Naive thymus-derived CD4-positive, alpha-beta T cell (primary cell): ENCODE data around the gene TMEM130. TPM values are rescaled to one million over a fixed set of nuclear protein-coding genes. Genes with fewer than 3 reads are reported as not detected.

Source experiments
- ATAC-seq: fragments of 150-1000 bp; cut with Tn5 transposase; 2 replicates; pipeline ENCODE4 v1.10.0; 2021; ENCODE audit warnings: mild to moderate bottlenecking, moderate library complexity
- CTCF ChIA-PET: fragments of 350-600 bp; sonication (Branson Sonifier 250); formaldehyde crosslinking; loops from one replicate; lab custom pipeline; 2021; ENCODE audit warnings: antibody characterized with exemption; lab: Charles Lee
- POLR2A ChIA-PET: fragments of 350-600 bp; sonication (Branson Sonifier 250); formaldehyde crosslinking; loops from one replicate; lab custom pipeline; 2021; ENCODE audit warnings: antibody characterized with exemption, inconsistent platforms; lab: Charles Lee
- DNase-seq, 9 donors: peaks; one replicate each; pipeline versions ENCODE4 v3.0.0 to v3.0.0-alpha.2; 2020 to 2022; ENCODE audit warnings: mixed read lengths in 1 of 9
- H3K27ac ChIP-seq: one replicate; pipeline ENCODE4 v1.7.0; 2013; ENCODE audit warnings: mild to moderate bottlenecking, low read depth, low read length, moderate library complexity
- H3K27me3 ChIP-seq, 2 donors: one replicate each; pipeline ENCODE4 v1.7.0; 2013; ENCODE audit warnings: low read length in 2 of 2, mild to moderate bottlenecking in 2 of 2, moderate library complexity in 2 of 2; ENCODE audit not compliant: control insufficient read depth in 2 of 2, insufficient read depth in 2 of 2
- H3K36me3 ChIP-seq, 3 experiments: 1 replicate in 2 of 3; 2 replicates in 1 of 3; pipeline ENCODE4 v1.7.0; 2013; ENCODE audit warnings: low read length in 3 of 3, mild to moderate bottlenecking in 3 of 3, moderate library complexity in 1 of 3; ENCODE audit not compliant: insufficient read depth in 3 of 3, control insufficient read depth in 2 of 3
- H3K4me1 ChIP-seq, 2 donors: one replicate each; pipeline ENCODE4 v1.7.0; 2013; ENCODE audit warnings: low read length in 2 of 2, mild to moderate bottlenecking in 2 of 2, moderate library complexity in 1 of 2; ENCODE audit not compliant: control insufficient read depth in 2 of 2, insufficient read depth in 2 of 2
- H3K4me3 ChIP-seq: 2 replicates; pipeline ENCODE4 v1.7.0; 2013; ENCODE audit warnings: mild to moderate bottlenecking, low read length
- H3K9me3 ChIP-seq, 3 experiments: 1 replicate in 2 of 3; 2 replicates in 1 of 3; pipeline ENCODE4 v1.7.0; 2013; ENCODE audit warnings: low read length in 3 of 3; ENCODE audit not compliant: control insufficient read depth in 2 of 3
- H3K27ac Mint-ChIP-seq, 9 donors: one replicate each; pipeline ENCODE4 v1.8.0; 2020 to 2022; ENCODE audit warnings: mixed read lengths in 9 of 9, mild to moderate bottlenecking in 8 of 9, moderate library complexity in 5 of 9, inconsistent platforms in 2 of 9
- H3K27me3 Mint-ChIP-seq, 5 donors: one replicate each; pipeline ENCODE4 v1.8.0; 2021 to 2022; ENCODE audit warnings: mixed read lengths in 5 of 5, mild to moderate bottlenecking in 1 of 5
- H3K36me3 Mint-ChIP-seq, 5 donors: one replicate each; pipeline ENCODE4 v1.8.0; 2020 to 2022; ENCODE audit warnings: mixed read lengths in 5 of 5, mild to moderate bottlenecking in 3 of 5, inconsistent platforms in 1 of 5
- H3K4me1 Mint-ChIP-seq, 7 donors: one replicate each; pipeline ENCODE4 v1.8.0; 2020 to 2022; ENCODE audit warnings: mixed read lengths in 7 of 7, mild to moderate bottlenecking in 3 of 7, inconsistent platforms in 1 of 7
- H3K4me3 Mint-ChIP-seq, 10 donors: one replicate each; pipeline ENCODE4 v1.8.0; 2020 to 2022; ENCODE audit warnings: mild to moderate bottlenecking in 10 of 10, mixed read lengths in 10 of 10, moderate library complexity in 6 of 10, inconsistent platforms in 2 of 10
- H3K9me3 Mint-ChIP-seq, 11 donors: one replicate each; pipeline ENCODE4 v1.8.0; 2020 to 2022; ENCODE audit warnings: mixed read lengths in 11 of 11, mild to moderate bottlenecking in 4 of 11, inconsistent platforms in 1 of 11, moderate library complexity in 1 of 11
- intact Hi-C, 2 donors: fragments of 100-400 bp; cut with micrococcal nuclease; formaldehyde crosslinking; loops; one replicate each; pipeline ENCODE4 v1.15.1; 2023
- microRNA-seq: library from miRNA; unstranded; fragments of <30 nt; microRNA quantifications from one replicate; pipeline ENCODE4 v1.2.0, GENCODE V29; 2022; ENCODE audit warnings: borderline microRNAs expressed
- polyA plus RNA-seq, 2 donors: library from polyadenylated mRNA; unstranded; fragments of 300-500 nt; fragmentation: Illumina TruSeq; gene quantifications; one replicate each; pipeline ENCODE4 v1.2.3, GENCODE V29; 2021
- total RNA-seq, 6 experiments: library from RNA in 5 of 6; stranded (reverse) in 5 of 6; gene quantifications; 1 replicate in 5 of 6; 2 replicates in 1 of 6; pipeline ENCODE4 v1.2.3 and lab custom pipeline; 2021 to 2026

The TMEM130 gene
- total and polyA plus RNA-seq, 7 experiments from 2014 or later, result not detected

GRCh38 chr7:98802088-98802780 lies 67.6 kb downstream of the TMEM130 start:
- DNase-seq, result no peak
- ChIA-PET POLR2A (no interaction called here), CTCF (no interaction called here)
- Histone ChIP-seq H3K36me3 (no peaks in the 10 kb centered on the region), H3K9me3 (peaks cover 0 to 9% (median 0%) of the 10 kb centered on the region in 3 experiments), H3K4me3 (no peak overlapping the region), H3K4me1 (no peaks in the 10 kb centered on the region), H3K27ac (no peak overlapping the region), H3K27me3 (no peaks in the 10 kb centered on the region)
- Mint-ChIP-seq H3K9me3 (peaks cover 9 to 24% (median 12%) of the 10 kb centered on the region in 11 donors), H3K4me3 (no peak overlapping the region), H3K27me3 (peaks cover 0 to 35% (median 11%) of the 10 kb centered on the region in 5 donors), H3K4me1 (no peaks in the 10 kb centered on the region), H3K36me3 (peaks cover 0 to 7% (median 0%) of the 10 kb centered on the region in 5 donors), H3K27ac (no peak overlapping the region)
- intact Hi-C loops, result no loop called here
- ATAC-seq, result peak; percentile 95

- Mint-ChIP-seq H3K27me3 (peaks cover 0 to 27% (median 11%) of the 10 kb centered on the region in 5 donors), H3K9me3 (peaks cover 6 to 21% (median 12%) of the 10 kb centered on the region in 11 donors), H3K36me3 (peaks cover 0 to 7% (median 0%) of the 10 kb centered on the region in 5 donors), H3K4me1 (no peaks in the 10 kb centered on the region), H3K27ac (no peak overlapping the region), H3K4me3 (no peak overlapping the region)
- POLR2A ChIA-PET, result no interaction called here
- Histone ChIP-seq H3K27me3 (no peaks in the 10 kb centered on the region), H3K4me3 (no peak overlapping the region), H3K4me1 (no peaks in the 10 kb centered on the region), H3K9me3 (peaks cover 0 to 9% (median 0%) of the 10 kb centered on the region in 3 experiments), H3K27ac (no peak overlapping the region), H3K36me3 (no peaks in the 10 kb centered on the region)
- no peak for DNase-seq
- intact Hi-C loops, result no loop called here
- no peak for ATAC-seq
- CTCF ChIA-PET, result no interaction called here
These were observed 68.8 kb downstream of the TMEM130 start for GRCh38 chr7:98800996-98801395.

- Mint-ChIP-seq H3K4me1 (no peaks in the 10 kb centered on the region), H3K9me3 (peaks cover 3 to 25% (median 14%) of the 10 kb centered on the region in 11 donors), H3K4me3 (no peak overlapping the region), H3K36me3 (peaks cover 0 to 11% (median 0%) of the 10 kb centered on the region in 5 donors), H3K27ac (no peak overlapping the region), H3K27me3 (peaks cover 0 to 14% (median 5%) of the 10 kb centered on the region in 5 donors)
- no peaks in the 10 kb centered on the region for H3K27me3 ChIP-seq
- no peaks in the 10 kb centered on the region for H3K4me1 ChIP-seq
- no peaks in the 10 kb centered on the region for H3K36me3 ChIP-seq
- intact Hi-C loops, result no loop called here
- POLR2A ChIA-PET, result no interaction called here
- DNase-seq (no peak), ATAC-seq (no peak)
- H3K4me3 ChIP-seq, result no peak overlapping the region
- CTCF ChIA-PET, result no interaction called here
- peaks cover 0 to 9% (median 0%) of the 10 kb centered on the region in 3 experiments for H3K9me3 ChIP-seq
- H3K27ac ChIP-seq, result no peak overlapping the region
These were observed 72.7 kb downstream of the TMEM130 start for GRCh38 chr7:98797150-98797549.

Small RNA genes lying within 50 kb of the gene (microRNA-seq; reads per million reads assigned to microRNA genes)
- 17.1 reads per million, percentile 30 among the genes with 10 or more reads in this experiment for gene MIR3609

Other genes starting within 250 kb of the TMEM130 start
- 10 to 100 TPM; 59.1 to 72.3 (median 66.8) TPM for gene TRRAP, start 8.5 kb upstream of the TMEM130 start, total RNA-seq
- 1 to 10 TPM; 3.2 to 7.7 TPM for gene TRRAP, start 8.5 kb upstream of the TMEM130 start, polyA plus RNA-seq